ENCODE results near the gene LDLRAD2.

Gene LDLRAD2

GRCh38 chr1:21866707-21867043 is 54.6 kb downstream of the LDLRAD2 start:
- no peaks in the 10 kb centered on the region for H3K27me3 ChIP-seq (ENCODE audit: insufficient read depth, poor library complexity, severe bottlenecking)
- no peak overlapping the region for H3K27ac ChIP-seq (replicated peaks)
- TF ChIP-seq POLR2AphosphoS5 (IDR thresholded peaks at IDR 0.05; ENCODE audit: low read depth) (no peak), GABPA (IDR thresholded peaks at IDR 0.05; ENCODE audit: low read depth) (no peak), REST (IDR thresholded peaks at IDR 0.05; ENCODE audit: insufficient replicate concordance, low read depth) (no peak), SPI1 (IDR thresholded peaks at IDR 0.05; ENCODE audit: borderline replicate concordance, low read depth) (no peak), CTCF (IDR thresholded peaks at IDR 0.05; ENCODE audit: insufficient read depth, low read length) (no peak)
- DNase-seq (ENCODE audit: low read depth in 1 of 2, low spot score in 1 of 2): no peak
- no peak overlapping the region for H3K4me3 ChIP-seq (replicated peaks; ENCODE audit: insufficient read depth, low read length)

GRCh38 chr1:21867451-21867996 is 55.5 kb downstream of the LDLRAD2 start:
- H3K27ac ChIP-seq (replicated peaks): no peak overlapping the region
- no peak for DNase-seq (ENCODE audit: low read depth in 1 of 2, low spot score in 1 of 2)
- TF ChIP-seq GABPA (IDR thresholded peaks at IDR 0.05; ENCODE audit: low read depth) (no peak), CTCF (IDR thresholded peaks at IDR 0.05; ENCODE audit: insufficient read depth, low read length) (no peak), SPI1 (IDR thresholded peaks at IDR 0.05; ENCODE audit: borderline replicate concordance, low read depth) (no peak), POLR2AphosphoS5 (IDR thresholded peaks at IDR 0.05; ENCODE audit: low read depth) (no peak), REST (IDR thresholded peaks at IDR 0.05; ENCODE audit: insufficient replicate concordance, low read depth) (no peak)
- no peaks in the 10 kb centered on the region for H3K27me3 ChIP-seq (ENCODE audit: insufficient read depth, poor library complexity, severe bottlenecking)
- H3K4me3 ChIP-seq (replicated peaks; ENCODE audit: insufficient read depth, low read length): no peak overlapping the region

GRCh38 chr1:21868482-21868881 is 56.4 kb downstream of the LDLRAD2 start:
- Histone ChIP-seq H3K27me3 (ENCODE audit: insufficient read depth, poor library complexity, severe bottlenecking) (no peaks in the 10 kb centered on the region), H3K27ac (replicated peaks) (no peak overlapping the region), H3K4me3 (replicated peaks; ENCODE audit: insufficient read depth, low read length) (no peak overlapping the region)
- no peak for TF ChIP-seq REST (IDR thresholded peaks at IDR 0.05; ENCODE audit: insufficient replicate concordance, low read depth)
- TF ChIP-seq SPI1 (IDR thresholded peaks at IDR 0.05; ENCODE audit: borderline replicate concordance, low read depth): no peak
- no peak for TF ChIP-seq GABPA (IDR thresholded peaks at IDR 0.05; ENCODE audit: low read depth)
- TF ChIP-seq CTCF (IDR thresholded peaks at IDR 0.05; ENCODE audit: insufficient read depth, low read length): no peak
- TF ChIP-seq POLR2AphosphoS5 (IDR thresholded peaks at IDR 0.05; ENCODE audit: low read depth): no peak
- DNase-seq (ENCODE audit: low read depth in 1 of 2, low spot score in 1 of 2): no peak
